ENCODE results near the gene CTSO.

CTSO gene

GRCh38 chr4:155966171-155966570, 12.5 kb upstream of the CTSO start:
- TF ChIP-seq, protein P1, sequence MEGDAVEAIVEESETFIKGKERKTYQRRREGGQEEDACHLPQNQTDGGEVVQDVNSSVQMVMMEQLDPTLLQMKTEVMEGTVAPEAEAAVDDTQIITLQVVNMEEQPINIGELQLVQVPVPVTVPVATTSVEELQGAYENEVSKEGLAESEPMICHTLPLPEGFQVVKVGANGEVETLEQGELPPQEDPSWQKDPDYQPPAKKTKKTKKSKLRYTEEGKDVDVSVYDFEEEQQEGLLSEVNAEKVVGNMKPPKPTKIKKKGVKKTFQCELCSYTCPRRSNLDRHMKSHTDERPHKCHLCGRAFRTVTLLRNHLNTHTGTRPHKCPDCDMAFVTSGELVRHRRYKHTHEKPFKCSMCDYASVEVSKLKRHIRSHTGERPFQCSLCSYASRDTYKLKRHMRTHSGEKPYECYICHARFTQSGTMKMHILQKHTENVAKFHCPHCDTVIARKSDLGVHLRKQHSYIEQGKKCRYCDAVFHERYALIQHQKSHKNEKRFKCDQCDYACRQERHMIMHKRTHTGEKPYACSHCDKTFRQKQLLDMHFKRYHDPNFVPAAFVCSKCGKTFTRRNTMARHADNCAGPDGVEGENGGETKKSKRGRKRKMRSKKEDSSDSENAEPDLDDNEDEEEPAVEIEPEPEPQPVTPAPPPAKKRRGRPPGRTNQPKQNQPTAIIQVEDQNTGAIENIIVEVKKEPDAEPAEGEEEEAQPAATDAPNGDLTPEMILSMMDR (IDR thresholded peaks at IDR 0.05; ENCODE audit: low read depth, low read length): no peak
- no peak overlapping the region for H3K4me3 ChIP-seq (ENCODE audit: low read depth, low read length)

- no peak overlapping the region for H3K4me3 ChIP-seq (ENCODE audit: low read depth, low read length)
- TF ChIP-seq, protein P1 (IDR thresholded peaks at IDR 0.05; ENCODE audit: low read depth, low read length): no peak
Observed at GRCh38 chr4:155964016-155964891, 10.6 kb upstream of the CTSO start.

- no peak overlapping the region for H3K4me3 ChIP-seq (ENCODE audit: low read depth, low read length)
- TF ChIP-seq, protein P1 (IDR thresholded peaks at IDR 0.05; ENCODE audit: low read depth, low read length): no peak
Observed at GRCh38 chr4:155962767-155963166, 9.1 kb upstream of the CTSO start.

GRCh38 chr4:155961575-155961974, 7.9 kb upstream of the CTSO start:
- TF ChIP-seq, protein P1 (IDR thresholded peaks at IDR 0.05; ENCODE audit: low read depth, low read length): no peak
- no peak overlapping the region for H3K4me3 ChIP-seq (ENCODE audit: low read depth, low read length)

GRCh38 chr4:155960522-155960921, 6.9 kb upstream of the CTSO start:
- no peak overlapping the region for H3K4me3 ChIP-seq (ENCODE audit: low read depth, low read length)
- TF ChIP-seq, protein P1 (IDR thresholded peaks at IDR 0.05; ENCODE audit: low read depth, low read length): no peak

- TF ChIP-seq, protein P1 (IDR thresholded peaks at IDR 0.05; ENCODE audit: low read depth, low read length): no peak
- H3K4me3 ChIP-seq (ENCODE audit: low read depth, low read length): no peak overlapping the region
Observed at GRCh38 chr4:155959417-155959816, 5.8 kb upstream of the CTSO start.

- TF ChIP-seq, protein P1 (IDR thresholded peaks at IDR 0.05; ENCODE audit: low read depth, low read length): no peak
- no peak overlapping the region for H3K4me3 ChIP-seq (ENCODE audit: low read depth, low read length)
Observed at GRCh38 chr4:155956461-155956860, 2.8 kb upstream of the CTSO start.

All from WI38 (cell line).